HL-60 (cell line): ENCODE data around the gene LGALS7.

ENCODE experiments used
- GABPA ChIP-seq: IDR thresholded peaks from 2 replicates; pipeline ENCODE4 v1.6.1; 2012; ENCODE audit warnings: low read depth
- POLR2AphosphoS5 ChIP-seq: IDR thresholded peaks from 2 replicates; pipeline ENCODE4 v1.6.1; 2012; ENCODE audit warnings: low read depth
- SPI1 ChIP-seq: IDR thresholded peaks from 2 replicates; pipeline ENCODE4 v1.6.1; 2012; ENCODE audit warnings: low read depth, mild to moderate bottlenecking, borderline replicate concordance
- TF ChIP-seq, protein P1 (sequence below): IDR thresholded peaks from one replicate; pipeline ENCODE4 v1.5.1; 2011; ENCODE audit warnings: low read length, control low read depth, inconsistent platforms; ENCODE audit not compliant: insufficient read depth
- TF ChIP-seq, protein P2 (sequence below): IDR thresholded peaks from 2 replicates; pipeline ENCODE4 v1.6.1; 2012; ENCODE audit warnings: low read depth; ENCODE audit not compliant: insufficient replicate concordance

GRCh38 chr19:38769635-38770211 is 3.6 kb downstream of the LGALS7 start:
- TF ChIP-seq, protein P1, sequence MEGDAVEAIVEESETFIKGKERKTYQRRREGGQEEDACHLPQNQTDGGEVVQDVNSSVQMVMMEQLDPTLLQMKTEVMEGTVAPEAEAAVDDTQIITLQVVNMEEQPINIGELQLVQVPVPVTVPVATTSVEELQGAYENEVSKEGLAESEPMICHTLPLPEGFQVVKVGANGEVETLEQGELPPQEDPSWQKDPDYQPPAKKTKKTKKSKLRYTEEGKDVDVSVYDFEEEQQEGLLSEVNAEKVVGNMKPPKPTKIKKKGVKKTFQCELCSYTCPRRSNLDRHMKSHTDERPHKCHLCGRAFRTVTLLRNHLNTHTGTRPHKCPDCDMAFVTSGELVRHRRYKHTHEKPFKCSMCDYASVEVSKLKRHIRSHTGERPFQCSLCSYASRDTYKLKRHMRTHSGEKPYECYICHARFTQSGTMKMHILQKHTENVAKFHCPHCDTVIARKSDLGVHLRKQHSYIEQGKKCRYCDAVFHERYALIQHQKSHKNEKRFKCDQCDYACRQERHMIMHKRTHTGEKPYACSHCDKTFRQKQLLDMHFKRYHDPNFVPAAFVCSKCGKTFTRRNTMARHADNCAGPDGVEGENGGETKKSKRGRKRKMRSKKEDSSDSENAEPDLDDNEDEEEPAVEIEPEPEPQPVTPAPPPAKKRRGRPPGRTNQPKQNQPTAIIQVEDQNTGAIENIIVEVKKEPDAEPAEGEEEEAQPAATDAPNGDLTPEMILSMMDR: peak; percentile 24
- TF ChIP-seq POLR2AphosphoS5 (no peak), GABPA (no peak), SPI1 (no peak)
- TF ChIP-seq, protein P2, sequence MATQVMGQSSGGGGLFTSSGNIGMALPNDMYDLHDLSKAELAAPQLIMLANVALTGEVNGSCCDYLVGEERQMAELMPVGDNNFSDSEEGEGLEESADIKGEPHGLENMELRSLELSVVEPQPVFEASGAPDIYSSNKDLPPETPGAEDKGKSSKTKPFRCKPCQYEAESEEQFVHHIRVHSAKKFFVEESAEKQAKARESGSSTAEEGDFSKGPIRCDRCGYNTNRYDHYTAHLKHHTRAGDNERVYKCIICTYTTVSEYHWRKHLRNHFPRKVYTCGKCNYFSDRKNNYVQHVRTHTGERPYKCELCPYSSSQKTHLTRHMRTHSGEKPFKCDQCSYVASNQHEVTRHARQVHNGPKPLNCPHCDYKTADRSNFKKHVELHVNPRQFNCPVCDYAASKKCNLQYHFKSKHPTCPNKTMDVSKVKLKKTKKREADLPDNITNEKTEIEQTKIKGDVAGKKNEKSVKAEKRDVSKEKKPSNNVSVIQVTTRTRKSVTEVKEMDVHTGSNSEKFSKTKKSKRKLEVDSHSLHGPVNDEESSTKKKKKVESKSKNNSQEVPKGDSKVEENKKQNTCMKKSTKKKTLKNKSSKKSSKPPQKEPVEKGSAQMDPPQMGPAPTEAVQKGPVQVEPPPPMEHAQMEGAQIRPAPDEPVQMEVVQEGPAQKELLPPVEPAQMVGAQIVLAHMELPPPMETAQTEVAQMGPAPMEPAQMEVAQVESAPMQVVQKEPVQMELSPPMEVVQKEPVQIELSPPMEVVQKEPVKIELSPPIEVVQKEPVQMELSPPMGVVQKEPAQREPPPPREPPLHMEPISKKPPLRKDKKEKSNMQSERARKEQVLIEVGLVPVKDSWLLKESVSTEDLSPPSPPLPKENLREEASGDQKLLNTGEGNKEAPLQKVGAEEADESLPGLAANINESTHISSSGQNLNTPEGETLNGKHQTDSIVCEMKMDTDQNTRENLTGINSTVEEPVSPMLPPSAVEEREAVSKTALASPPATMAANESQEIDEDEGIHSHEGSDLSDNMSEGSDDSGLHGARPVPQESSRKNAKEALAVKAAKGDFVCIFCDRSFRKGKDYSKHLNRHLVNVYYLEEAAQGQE: no peak
